ENCODE data around the gene POLRMT. TPM values are rescaled to one million over a fixed set of nuclear protein-coding genes. Genes with fewer than 3 reads are reported as not detected.
A peak's percentile ranks its signal among the peaks of the same experiment; 100 is the strongest.

Gene POLRMT
- total RNA-seq: 10 to 100 TPM; 26.7 to 86.5 (median 50.9) TPM

GRCh38 chr19:633068-633785 lies at the start of gene POLRMT:
POLRMT (minus strand) TSS chr19:633537; CDS start chr19:633512, 25 bp downstream.
- H3K27ac ChIP-seq: peak within 1 kb of the TSS; percentile 67 to 76 (median 70)
- peak; percentile 95 to 98 for ATAC-seq (ENCODE audit: low FRiP score in 2 of 2)
- WGBS, 2 donors: 0 to 1% methylated on average over 27 to 46 of the region's 67 CpGs

GRCh38 chr19:682678-683320 lies 49.5 kb upstream of the POLRMT start:
- Histone ChIP-seq H3K4me1 (peaks cover 15 to 33% (median 20%) of the 10 kb centered on the region in 4 donors), H3K36me3 (peaks cover 0 to 13% (median 0%) of the 10 kb centered on the region in 4 donors), H3K27ac (no peak overlapping the region), H3K4me3 (no peak overlapping the region), H3K9me3 (no peaks in the 10 kb centered on the region), H3K27me3 (no peaks in the 10 kb centered on the region)
- no peak for TF ChIP-seq CTCF (IDR thresholded peaks at IDR 0.05)
- no peak for TF ChIP-seq POLR2A (IDR thresholded peaks at IDR 0.05)
- TF ChIP-seq EP300 (IDR thresholded peaks at IDR 0.05): no peak
- no peak for TF ChIP-seq POLR2AphosphoS5 (IDR thresholded peaks at IDR 0.05)
- ATAC-seq (ENCODE audit: low FRiP score in 2 of 2) (no peak), DNase-seq (peak in 1 of 2 donors; percentile 78)
- 84% methylated on average over 24 of the region's 25 CpGs; no CpG with 5 or more reads in 1 of the 2 donors for WGBS, 2 donors

More at GRCh38 chr19:633068-633785, at the start of gene POLRMT:
- peaks cover 22 to 31% (median 22%) of the 10 kb centered on the region in 4 donors for H3K4me1 ChIP-seq
- peak; percentile 75 to 81 for TF ChIP-seq POLR2AphosphoS5 (IDR thresholded peaks at IDR 0.05)
- no peak for TF ChIP-seq EP300 (IDR thresholded peaks at IDR 0.05)
- peak in 1 of 4 donors; percentile 66 for TF ChIP-seq POLR2A (IDR thresholded peaks at IDR 0.05)
- TF ChIP-seq CTCF (IDR thresholded peaks at IDR 0.05): peak in 4 of 6 experiments; percentile 15 to 36 (median 24)
- H3K4me3 ChIP-seq: peak within 1 kb of the TSS; percentile 76 to 99 (median 88)
- peak; percentile 98 to 99 for DNase-seq
- H3K9me3 ChIP-seq: no peaks in the 10 kb centered on the region
- peaks cover 0 to 23% (median 16%) of the 10 kb centered on the region in 4 donors for H3K36me3 ChIP-seq
- H3K27me3 ChIP-seq: no peaks in the 10 kb centered on the region

GRCh38 chr19:681029-682019 lies 48.0 kb upstream of the POLRMT start:
- peak overlapping the region; percentile 76 to 97 (median 92) for H3K27ac ChIP-seq
- TF ChIP-seq EP300 (IDR thresholded peaks at IDR 0.05) (no peak), POLR2AphosphoS5 (IDR thresholded peaks at IDR 0.05) (peak in 1 of 2 donors; percentile 7), POLR2A (IDR thresholded peaks at IDR 0.05) (no peak), CTCF (IDR thresholded peaks at IDR 0.05) (no peak)
- H3K27me3 ChIP-seq: peaks cover 0 to 4% (median 0%) of the 10 kb centered on the region in 4 donors
- DNase-seq: peak; percentile 95
- peaks cover 0 to 13% (median 0%) of the 10 kb centered on the region in 4 donors for H3K36me3 ChIP-seq
- 57 to 58% methylated on average over 32 to 37 of the region's 54 CpGs for WGBS, 2 donors
- peaks cover 24 to 48% (median 34%) of the 10 kb centered on the region in 4 donors for H3K4me1 ChIP-seq
- no peaks in the 10 kb centered on the region for H3K9me3 ChIP-seq
- no peak for ATAC-seq (ENCODE audit: low FRiP score in 2 of 2)
- H3K4me3 ChIP-seq: peak overlapping the region in 3 of 4 donors; percentile 77 to 91 (median 91)

GRCh38 chr19:680287-681028 lies 47.1 kb upstream of the POLRMT start:
- TF ChIP-seq POLR2AphosphoS5 (IDR thresholded peaks at IDR 0.05) (peak; percentile 76 to 84), POLR2A (IDR thresholded peaks at IDR 0.05) (peak in 3 of 4 donors; percentile 58 to 90 (median 88)), CTCF (IDR thresholded peaks at IDR 0.05) (peak; percentile 55 to 88 (median 78)), EP300 (IDR thresholded peaks at IDR 0.05) (no peak)
- H3K4me1 ChIP-seq: peaks cover 31 to 57% (median 39%) of the 10 kb centered on the region in 4 donors
- H3K27ac ChIP-seq: peak overlapping the region; percentile 92 to 97 (median 93)
- no peaks in the 10 kb centered on the region for H3K9me3 ChIP-seq
- H3K27me3 ChIP-seq: peaks cover 0 to 4% (median 0%) of the 10 kb centered on the region in 4 donors
- 1 to 2% methylated on average over 13 to 17 of the region's 70 CpGs for WGBS, 2 donors
- peak overlapping the region; percentile 55 to 91 (median 84) for H3K4me3 ChIP-seq
- ATAC-seq (ENCODE audit: low FRiP score in 2 of 2) (peak; percentile 91 to 95), DNase-seq (peak; percentile 100)
- H3K36me3 ChIP-seq: peaks cover 0 to 13% (median 0%) of the 10 kb centered on the region in 4 donors
